Inferior parietal cortex (tissue), 1 donor: ENCODE data around the gene SHISA2.
A peak's percentile ranks its signal among the peaks of the same experiment; 100 is the strongest.
"Not testable (repeated sequence)": the region's sequence is repeated elsewhere in the genome, so short reads cannot be mapped to it uniquely, and the experiment has no call there.

Experiments used
- DNase-seq: peaks from one replicate; pipeline ENCODE4 v3.0.0-alpha.2; 2016; ENCODE audit errors: extremely low spot score

Gene SHISA2

DNA sequence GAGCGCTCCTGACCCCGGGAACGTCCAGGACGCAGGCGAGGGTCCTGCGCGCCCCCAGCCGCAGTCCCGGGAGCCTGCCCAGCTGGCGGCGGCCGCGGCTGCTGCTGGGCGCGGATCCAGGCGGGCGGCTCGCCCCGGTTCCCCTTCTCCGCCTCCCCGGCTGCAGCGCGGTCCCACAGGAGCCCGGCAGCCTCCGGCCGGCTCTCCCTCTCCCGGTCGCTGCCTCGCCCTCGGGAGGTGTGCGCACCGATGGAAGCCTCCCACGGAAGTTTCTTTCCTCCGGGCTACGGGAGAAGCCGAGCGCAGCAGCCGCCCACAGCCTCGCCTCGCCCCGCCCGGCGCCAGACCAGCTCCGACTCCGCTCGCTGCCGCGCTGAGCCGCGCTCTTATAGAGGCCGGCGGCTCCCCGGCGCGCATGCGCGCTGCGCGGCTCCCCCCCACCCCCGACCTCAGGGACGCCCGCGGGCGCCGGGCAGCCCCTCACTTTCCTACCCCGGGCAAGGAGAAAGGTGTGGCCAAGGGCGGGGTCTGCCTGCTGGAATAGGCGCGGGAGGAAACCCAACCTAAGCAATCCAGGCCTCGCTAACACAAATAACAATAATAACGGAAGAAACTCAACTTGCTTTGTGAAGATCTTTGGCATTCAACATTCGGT is at the start of gene SHISA2:
TSS of gene SHISA2 (minus strand) at position 360 of the 655 bp plus-strand sequence. CDS start 1,041 bp downstream, outside the sequence.
- DNase-seq = peak; percentile 65

DNA sequence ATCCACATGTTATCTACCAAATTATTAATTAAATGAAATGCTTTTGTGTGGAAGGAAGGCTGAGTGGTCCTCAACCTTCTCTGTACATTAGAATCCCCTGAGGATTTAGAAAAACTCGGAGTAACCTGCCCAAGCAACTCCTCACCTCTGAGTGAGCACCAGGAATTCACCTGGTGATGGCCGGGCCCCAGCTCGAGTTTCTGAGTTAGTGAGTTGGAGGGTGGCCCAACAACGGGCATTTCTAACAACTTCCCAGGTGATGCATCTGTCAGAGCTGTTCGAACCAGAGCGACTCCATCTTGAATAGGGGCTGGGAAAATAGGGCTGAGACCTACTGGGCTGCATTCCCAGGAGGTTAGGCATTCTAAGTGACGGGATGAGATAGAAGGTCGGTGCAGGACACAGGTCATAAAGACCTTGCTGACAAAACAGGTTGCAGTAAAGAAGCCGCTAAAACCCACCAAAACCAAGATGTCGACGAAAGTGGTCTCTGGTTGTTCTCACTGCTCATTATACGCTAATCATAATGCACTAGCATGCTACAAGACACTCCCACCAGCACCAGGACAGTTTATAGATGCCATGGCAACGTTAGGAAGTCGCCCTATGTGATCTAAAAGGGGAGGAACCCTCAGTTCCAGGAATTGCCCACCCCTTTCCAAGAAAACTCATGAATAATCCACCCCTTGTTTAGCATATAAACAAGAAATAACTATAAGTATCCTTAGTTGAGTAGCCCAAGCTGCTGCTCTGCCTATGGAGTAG is 44.2 kb upstream of the SHISA2 start:
- no peak for DNase-seq

DNA sequence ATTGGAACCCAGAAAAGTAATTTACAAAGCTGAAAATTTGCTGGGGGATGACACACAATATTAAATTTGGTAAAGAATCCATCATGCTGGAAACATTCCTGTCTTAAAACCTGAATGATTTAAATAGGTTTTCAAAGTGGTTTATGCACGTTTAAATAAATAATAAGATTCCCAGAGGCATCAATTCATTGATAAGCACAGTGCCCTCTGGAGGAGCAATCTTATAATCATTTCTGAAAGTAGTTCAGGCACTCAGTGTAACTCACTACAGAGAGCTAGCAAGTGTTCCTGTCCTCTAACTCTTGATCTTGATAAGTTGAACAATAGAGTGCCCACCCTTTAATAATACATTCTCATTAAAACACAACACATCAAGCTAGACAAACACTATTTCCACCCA is 43.5 kb upstream of the SHISA2 start:
- no peak for DNase-seq

DNA sequence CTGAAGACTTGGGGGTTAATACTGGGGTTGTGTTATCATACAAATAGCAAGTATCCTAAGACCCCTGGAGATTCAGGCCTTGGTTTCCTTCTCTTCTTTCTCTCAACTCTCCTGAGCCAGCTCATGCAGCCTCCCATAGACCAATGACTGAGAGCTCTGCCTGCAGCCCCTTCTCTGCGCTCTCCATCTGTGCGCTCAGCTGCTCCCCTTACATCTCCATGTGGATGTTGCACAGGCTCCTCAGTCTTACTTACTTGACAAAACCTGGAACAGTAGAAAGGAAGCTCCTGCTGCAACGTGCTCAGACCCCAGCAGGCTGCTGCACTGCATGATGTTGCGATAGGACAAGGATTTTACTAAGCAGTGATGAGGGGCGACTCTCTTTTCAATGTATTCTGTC is 25.0 kb upstream of the SHISA2 start:
- not testable (repeated sequence) for DNase-seq

- DNase-seq = no peak
Observed at GRCh38 chr13:26075498-26075897, 23.7 kb upstream of the SHISA2 start.

DNA sequence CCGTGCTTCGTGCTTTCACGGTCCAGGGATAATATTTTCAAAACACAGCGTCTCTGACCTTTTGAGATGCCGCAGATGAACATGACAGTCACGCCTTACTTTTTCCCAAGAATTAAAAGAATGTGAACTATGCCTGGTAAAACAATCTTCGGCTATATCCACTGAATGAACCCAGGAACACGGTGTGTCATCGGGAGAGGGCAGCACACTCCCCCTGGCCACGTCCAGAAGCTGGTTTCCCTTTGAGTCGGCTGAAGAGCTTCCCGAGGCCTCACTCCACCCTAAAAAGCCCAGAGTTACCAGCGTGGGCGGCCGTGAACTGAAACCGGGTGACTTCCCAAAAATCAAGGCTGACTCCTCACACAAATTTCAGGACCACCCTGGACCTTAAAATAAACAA is 22.9 kb upstream of the SHISA2 start:
- no peak for DNase-seq

DNA sequence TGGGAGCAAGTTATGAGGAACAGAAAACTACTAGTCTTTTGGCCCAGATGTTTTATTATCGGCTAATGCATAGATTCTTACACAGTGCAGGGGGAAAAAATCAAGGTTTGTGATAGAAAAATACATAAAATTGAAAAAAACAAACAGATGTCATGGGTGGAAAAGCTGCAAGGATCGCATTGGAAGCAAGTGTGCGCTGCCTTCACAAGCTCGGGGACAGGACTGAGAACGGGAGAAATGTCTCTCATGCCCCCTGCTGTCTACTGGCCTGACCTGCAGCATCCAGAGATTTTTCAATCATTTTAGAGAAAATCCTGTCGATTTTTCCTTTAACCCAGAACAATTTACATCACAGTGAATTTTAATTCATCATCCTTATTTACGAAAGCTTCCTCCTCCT is 20.5 kb upstream of the SHISA2 start:
- DNase-seq = not testable (repeated sequence)

DNA sequence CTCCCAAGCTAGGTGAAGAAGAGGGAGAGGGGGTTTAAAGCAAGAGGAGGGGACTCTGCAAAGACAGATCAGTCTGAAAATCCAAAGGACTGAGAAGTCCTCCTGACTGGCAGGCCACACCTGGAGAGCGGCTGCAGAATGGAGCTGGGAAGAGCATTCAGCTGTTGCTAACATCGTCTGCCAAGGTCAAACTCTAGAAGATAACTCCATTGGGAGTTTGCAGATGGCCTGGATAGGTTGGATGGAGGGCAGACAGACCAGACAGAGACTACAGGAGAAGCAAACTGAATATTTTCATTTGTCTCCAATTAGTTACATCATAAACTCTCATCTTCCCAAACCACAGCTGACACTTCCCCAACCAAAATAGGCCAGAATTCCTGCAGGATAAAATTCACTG is 19.9 kb upstream of the SHISA2 start:
- no peak for DNase-seq

GRCh38 chr13:26069642-26070041 is 17.8 kb upstream of the SHISA2 start:
- DNase-seq = not testable (repeated sequence)

- DNase-seq = not testable (repeated sequence)
Observed at GRCh38 chr13:26068372-26068771, 16.6 kb upstream of the SHISA2 start.

- no peak for DNase-seq
Observed at GRCh38 chr13:26067601-26068000, 15.8 kb upstream of the SHISA2 start.

DNA sequence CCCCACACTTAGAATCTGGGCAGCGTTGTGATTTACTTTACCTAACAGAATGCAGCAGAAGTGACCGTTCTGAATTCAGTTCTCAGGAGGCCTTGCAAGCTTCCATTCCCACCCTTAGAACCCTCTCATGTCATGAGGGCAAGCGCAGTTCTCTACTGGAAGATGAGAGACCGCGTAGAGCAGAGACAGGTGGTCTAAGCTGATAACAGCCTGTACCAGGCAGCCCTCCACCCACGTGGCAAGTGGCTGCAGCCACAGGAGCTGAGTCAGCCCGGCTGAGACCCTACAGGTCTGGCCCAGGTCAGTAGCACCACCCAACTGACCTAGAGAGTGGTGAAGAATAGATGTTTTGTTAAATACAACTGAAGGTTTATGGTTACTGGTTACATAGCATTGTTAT is 14.7 kb upstream of the SHISA2 start:
- not testable (repeated sequence) for DNase-seq

DNA sequence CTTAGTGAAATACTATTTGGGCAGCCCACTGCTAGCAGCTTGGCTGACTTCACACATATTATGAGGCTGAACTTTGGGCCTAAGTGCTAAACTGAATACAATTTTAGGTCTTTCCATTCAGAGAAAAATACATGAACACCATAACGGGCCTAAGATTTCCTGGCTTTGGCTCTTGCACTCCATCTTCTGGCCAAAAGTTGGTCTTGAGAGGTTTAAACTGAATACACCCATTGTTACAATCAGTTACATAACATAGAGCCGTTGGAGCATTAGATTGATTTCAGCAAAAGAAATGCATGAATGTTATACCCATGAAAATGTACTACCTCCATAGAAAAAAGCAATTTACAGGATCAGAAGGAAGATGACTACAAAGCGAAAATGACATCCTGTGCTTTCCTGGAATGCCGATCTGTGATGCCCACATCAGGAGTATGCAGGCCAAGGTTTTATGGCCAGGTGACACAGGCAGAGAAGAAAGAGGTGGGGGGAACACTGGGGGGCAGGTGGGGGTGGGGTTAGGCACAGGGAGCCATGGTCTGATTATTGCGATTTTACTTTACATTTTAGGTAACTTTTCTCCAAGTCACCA is 11.1 kb upstream of the SHISA2 start:
- peak; percentile 91 for DNase-seq

DNA sequence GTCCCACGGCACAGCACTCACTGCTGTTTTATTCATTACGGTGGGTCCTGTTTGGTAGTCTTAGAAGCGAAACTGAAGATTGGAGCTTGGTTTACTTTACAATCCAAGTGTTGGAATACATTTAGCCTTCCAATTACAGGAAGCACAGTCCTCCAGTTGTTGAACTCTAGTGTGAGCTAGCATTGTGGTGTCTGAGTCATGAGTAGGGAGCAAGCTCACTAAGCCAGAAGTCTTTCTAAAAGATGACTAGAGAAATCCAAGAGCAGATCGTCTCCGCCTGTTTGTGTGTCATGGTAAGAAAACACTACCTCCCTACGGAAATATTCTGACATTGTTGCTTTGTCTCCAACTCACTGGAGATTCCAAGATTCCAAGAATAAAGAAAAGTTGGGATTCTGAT is 10.1 kb upstream of the SHISA2 start:
- no peak for DNase-seq

GRCh38 chr13:26061256-26061655 is 9.4 kb upstream of the SHISA2 start:
- no peak for DNase-seq

GRCh38 chr13:26060357-26060756 is 8.5 kb upstream of the SHISA2 start:
- no peak for DNase-seq

- DNase-seq = no peak
Observed at GRCh38 chr13:26058704-26059103, 6.9 kb upstream of the SHISA2 start.

- no peak for DNase-seq
Observed at GRCh38 chr13:26054896-26055295, 3.1 kb upstream of the SHISA2 start.

DNA sequence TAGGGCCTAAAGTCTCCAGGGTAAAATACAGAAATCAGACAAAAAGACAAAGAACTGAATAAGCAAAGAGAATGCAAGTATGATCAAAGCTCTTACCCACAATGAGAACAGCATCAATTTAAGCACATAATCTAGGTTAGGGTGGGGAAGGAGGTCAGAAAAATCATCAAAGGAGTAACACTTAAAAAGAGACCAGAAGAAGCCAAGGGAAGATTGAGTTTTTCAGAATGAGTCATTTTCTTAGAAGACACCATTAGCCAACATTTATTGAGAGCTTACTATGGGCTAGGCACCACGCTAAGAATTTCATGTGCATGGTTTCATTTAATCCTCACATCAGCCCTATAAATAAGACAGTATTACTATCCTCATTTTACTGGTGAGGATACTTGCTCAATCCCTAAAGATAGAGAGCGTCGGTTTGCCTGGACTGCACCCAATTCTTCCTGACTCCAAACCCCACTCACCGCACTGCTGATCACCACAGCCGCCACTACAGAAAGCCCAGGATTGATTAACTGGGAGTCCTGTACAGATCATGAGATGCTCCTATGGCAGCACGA is 1.7 kb upstream of the SHISA2 start:
- no peak for DNase-seq

GRCh38 chr13:26052337-26052736 is 521 bp upstream of the SHISA2 start:
- no peak for DNase-seq

GRCh38 chr13:26051231-26051656 is 572 bp downstream of the SHISA2 start:
- no peak for DNase-seq

DNA sequence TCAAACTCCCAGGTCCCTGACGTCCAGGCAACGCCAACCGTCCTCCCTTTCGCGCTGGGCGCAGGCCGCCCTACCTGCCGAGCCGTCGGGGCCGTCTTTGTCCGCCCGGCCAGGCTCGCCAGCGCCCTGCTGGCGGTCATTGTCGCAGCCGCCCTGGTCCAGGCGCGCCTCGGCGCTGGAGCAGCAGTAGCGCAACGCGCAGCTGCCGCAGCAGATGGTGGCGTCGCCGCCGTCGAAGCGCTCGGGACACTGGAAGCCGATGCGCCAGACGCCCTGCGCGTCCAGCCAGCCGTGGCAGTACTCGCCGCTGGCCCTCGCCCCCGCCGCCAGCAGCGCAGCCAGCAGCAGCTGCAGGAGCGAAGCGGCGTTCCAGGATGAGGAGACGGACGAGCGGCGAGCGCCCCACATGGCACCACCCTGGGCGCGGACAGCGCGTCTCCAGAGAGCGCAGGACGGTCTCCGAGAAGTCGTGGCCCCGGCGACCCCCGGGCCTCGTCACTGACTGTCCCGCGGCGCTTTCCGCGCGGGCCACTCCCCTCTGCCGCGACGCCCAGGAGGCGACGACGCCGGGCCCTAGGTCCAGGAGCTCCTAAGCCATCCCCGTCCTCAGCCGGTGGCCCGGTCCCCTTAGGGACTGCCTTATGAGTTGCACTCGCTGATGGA is 1.1 kb downstream of the SHISA2 start:
- no peak for DNase-seq
